GM12892 (cell line): ENCODE data around the gene IFRD1.

ENCODE experiments used
- POLR2A ChIP-seq: IDR thresholded peaks from 2 replicates; pipeline ENCODE4 v1.6.1; 2011; ENCODE audit warnings: low read depth, low read length, control low read depth
- POLR2AphosphoS5 ChIP-seq: IDR thresholded peaks from 2 replicates; pipeline ENCODE4 v1.6.1; 2011; ENCODE audit warnings: low read depth, low read length, control low read depth

DNA sequence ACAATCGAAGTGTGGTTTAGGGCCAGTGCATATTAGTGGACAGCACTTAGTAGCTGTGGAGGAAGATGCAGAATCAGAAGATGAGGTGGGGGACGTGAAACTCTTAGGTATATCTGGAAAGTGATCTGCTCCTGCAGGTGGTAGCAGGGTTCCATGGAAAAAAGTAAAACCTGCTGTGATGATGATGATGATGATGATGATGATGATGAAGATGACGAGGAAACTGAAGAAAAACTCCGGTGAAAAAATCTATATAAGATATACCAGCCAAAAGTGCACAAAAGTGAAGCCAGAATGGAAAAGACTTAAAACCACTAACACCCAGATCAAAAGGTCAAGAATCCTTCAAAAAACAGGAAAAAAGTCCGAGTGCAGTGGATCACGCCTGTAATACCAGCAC is 70.5 kb downstream of the IFRD1 start:
- no peak for TF ChIP-seq POLR2AphosphoS5
- TF ChIP-seq POLR2A, result no peak
